HG03097 (cell line): ENCODE measurements around the gene PRSS21.

Source experiments
- ATAC-seq: cut with Tn5 transposase; IDR thresholded peaks from one replicate; pipeline ENCODE4 v1.9.1; 2021; ENCODE audit not compliant: unreplicated experiment, low FRiP score

The PRSS21 gene

GRCh38 chr16:2804728-2805127 is 12.3 kb upstream of the PRSS21 start:
- no peak for ATAC-seq

- no peak for ATAC-seq
Observed at GRCh38 chr16:2806286-2806685, 10.8 kb upstream of the PRSS21 start.

- no peak for ATAC-seq
Observed at GRCh38 chr16:2808181-2808580, 8.9 kb upstream of the PRSS21 start.

GRCh38 chr16:2809149-2809760 is 7.8 kb upstream of the PRSS21 start:
- ATAC-seq, result no peak

- no peak for ATAC-seq
Observed at GRCh38 chr16:2810651-2811050, 6.4 kb upstream of the PRSS21 start.

- ATAC-seq, result no peak
Observed at GRCh38 chr16:2811703-2812471, 5.2 kb upstream of the PRSS21 start.

GRCh38 chr16:2813771-2814221 is 3.2 kb upstream of the PRSS21 start:
- no peak for ATAC-seq

- ATAC-seq, result no peak
Observed at GRCh38 chr16:2814551-2815298, 2.3 kb upstream of the PRSS21 start.

- ATAC-seq, result no peak
Observed at GRCh38 chr16:2815299-2815771, 1.7 kb upstream of the PRSS21 start.

GRCh38 chr16:2817340-2818271 is 569 bp downstream of the PRSS21 start:
- no peak for ATAC-seq

GRCh38 chr16:2818272-2818876 is 1.3 kb downstream of the PRSS21 start:
- ATAC-seq, result no peak

- no peak for ATAC-seq
Observed at GRCh38 chr16:2819179-2819938, 2.3 kb downstream of the PRSS21 start.

- ATAC-seq, result no peak
Observed at GRCh38 chr16:2819939-2820835, 3.1 kb downstream of the PRSS21 start.

- ATAC-seq, result no peak
Observed at GRCh38 chr16:2820836-2821486, 3.9 kb downstream of the PRSS21 start.

GRCh38 chr16:2821487-2822157 is 4.6 kb downstream of the PRSS21 start:
- no peak for ATAC-seq

- no peak for ATAC-seq
Observed at GRCh38 chr16:2822158-2822495, 5.1 kb downstream of the PRSS21 start.

- ATAC-seq, result no peak
Observed at GRCh38 chr16:2822496-2822895, 5.5 kb downstream of the PRSS21 start.
